HepG2 (cell line): Measurements from ENCODE around the gene CD9. TPM values are rescaled to one million over a fixed set of nuclear protein-coding genes. Genes with fewer than 3 reads are reported as not detected.

Experiments used
- ARNT ChIP-seq: fragments of 450-650 bp; IDR thresholded peaks from 2 replicates; pipeline ENCODE4 v1.6.1; 2017
- BCLAF1 ChIP-seq: fragments of 450-650 bp; IDR thresholded peaks from 2 replicates; pipeline ENCODE4 v1.6.1; 2017; ENCODE audit warnings: mild to moderate bottlenecking
- CEBPB ChIP-seq: IDR thresholded peaks from 2 replicates; pipeline ENCODE4 v1.6.1; 2011; ENCODE audit warnings: low read depth, low read length, improper control_type of control experiment, borderline replicate concordance
- CREB3 ChIP-seq: sonication (generic); formaldehyde crosslinking; IDR thresholded peaks from 2 replicates; pipeline ENCODE4 v1.5.0; 2020; ENCODE audit warnings: missing genetic modification reagents
- CREM ChIP-seq, 2 experiments: sonication (generic) in 1 of 2; formaldehyde crosslinking in 1 of 2; IDR thresholded peaks; 2 replicates each; pipeline versions ENCODE4 v1.4.0 to v1.6.1; 2016 to 2020; ENCODE audit warnings: antibody characterized with exemption in 1 of 2, mild to moderate bottlenecking in 1 of 2, missing genetic modification reagents in 1 of 2
- FOSL2 ChIP-seq: sonication (generic); formaldehyde crosslinking; IDR thresholded peaks from 2 replicates; pipeline ENCODE4 v1.4.0; 2020; ENCODE audit warnings: missing genetic modification reagents
- GTF2F1 ChIP-seq: fragments of 150-350 bp; IDR thresholded peaks from 2 replicates; pipeline ENCODE4 v1.6.1; 2014; ENCODE audit warnings: low read length
- HMGXB3 ChIP-seq: sonication (generic); formaldehyde crosslinking; IDR thresholded peaks from 2 replicates; pipeline ENCODE4 v1.4.0; 2020; ENCODE audit warnings: missing genetic modification reagents, borderline replicate concordance
- NFIB ChIP-seq: sonication (generic); formaldehyde crosslinking; IDR thresholded peaks from 2 replicates; pipeline ENCODE4 v1.9.0; 2021; ENCODE audit warnings: missing genetic modification reagents, mild to moderate bottlenecking, borderline replicate concordance
- ONECUT2 ChIP-seq: sonication (generic); formaldehyde crosslinking; IDR thresholded peaks from 2 replicates; pipeline ENCODE4 v1.4.0; 2020; ENCODE audit warnings: missing genetic modification reagents
- PATZ1 ChIP-seq: sonication (generic); formaldehyde crosslinking; IDR thresholded peaks from 2 replicates; pipeline ENCODE4 v1.4.0; 2020; ENCODE audit warnings: missing genetic modification reagents
- RFX1 ChIP-seq: fragments of 450-650 bp; IDR thresholded peaks from 2 replicates; pipeline ENCODE4 v1.6.1; 2017
- RXRB ChIP-seq: IDR thresholded peaks from 2 replicates; pipeline ENCODE4 v1.6.1; 2016; ENCODE audit warnings: borderline replicate concordance, missing genetic modification reagents, missing compliant biosample characterization
- WIZ ChIP-seq: sonication (generic); formaldehyde crosslinking; IDR thresholded peaks from 2 replicates; pipeline ENCODE4 v1.5.1; 2020; ENCODE audit warnings: mild to moderate bottlenecking, missing genetic modification reagents
- ZFP90 ChIP-seq: sonication (generic); formaldehyde crosslinking; IDR thresholded peaks from 2 replicates; pipeline ENCODE4 v1.8.0; 2022; ENCODE audit warnings: missing genetic modification reagents, mild to moderate bottlenecking, inconsistent platforms, borderline replicate concordance
- ZNF512B ChIP-seq: sonication (generic); formaldehyde crosslinking; IDR thresholded peaks from 2 replicates; pipeline ENCODE4 v1.5.1; 2020; ENCODE audit warnings: missing genetic modification reagents, mild to moderate bottlenecking, borderline replicate concordance
- ZNF569 ChIP-seq: sonication (generic); formaldehyde crosslinking; IDR thresholded peaks from 2 replicates; pipeline ENCODE4 v1.5.0; 2020; ENCODE audit warnings: mild to moderate bottlenecking, missing genetic modification reagents, moderate library complexity, borderline replicate concordance
- ZSCAN12 ChIP-seq: sonication (generic); formaldehyde crosslinking; IDR thresholded peaks from 2 replicates; pipeline ENCODE4 v1.9.0; 2021; ENCODE audit warnings: mild to moderate bottlenecking, missing genetic modification reagents
- polyA plus RNA-seq, 8 experiments: library from polyadenylated mRNA; depleted of rRNA in 3 of 8; stranded (reverse) in 7 of 8; unstranded in 1 of 8; fragments of >200 nt; fragmentation: Illumina TruSeq in 4 of 8; extraction: Trizol in 4 of 8; gene quantifications; 2 replicates each; pipeline versions ENCODE4 v1.2.1 to v1.2.3, GENCODE V29; 2011 to 2016; ENCODE audit warnings: low read depth in 4 of 8, missing spikeins in 1 of 8, mixed read lengths in 1 of 8; ENCODE audit not compliant: insufficient read depth in 1 of 8
- total RNA-seq, 5 experiments: library from RNA; depleted of rRNA; stranded (reverse); fragments of >200 nt; fragmentation: Illumina TruSeq; extraction: Trizol; gene quantifications; 2 replicates each; pipeline ENCODE4 v1.2.3, GENCODE V29; 2016; ENCODE audit warnings: low read depth in 1 of 5

CD9 gene
- total and polyA plus RNA-seq, 2 of the 13 experiments (the other 11 are each of a cell fraction or from before 2014, with no cell fraction given) = 5.8 to 38.3 TPM

- no peak for TF ChIP-seq HMGXB3
- TF ChIP-seq BCLAF1 = no peak
- TF ChIP-seq ZNF569 (CRISPR knock-in tag) = no peak
- TF ChIP-seq CREB3 (CRISPR knock-in tag) = no peak
- TF ChIP-seq NFIB (CRISPR knock-in tag) = no peak
- TF ChIP-seq PATZ1 (CRISPR knock-in tag) = no peak
- TF ChIP-seq ARNT = no peak
- no peak for TF ChIP-seq RFX1
- TF ChIP-seq CREM (IDR thresholded peaks at IDR 0.05) = no peak
- TF ChIP-seq CREM (CRISPR knock-in tag; IDR thresholded peaks at IDR 0.05) = no peak
- TF ChIP-seq ONECUT2 (CRISPR knock-in tag) = no peak
- no peak for TF ChIP-seq ZNF512B (CRISPR knock-in tag)
- TF ChIP-seq RXRB (CRISPR knock-in tag) = no peak
- peak; percentile 47; the same call in 1 of the 2 replicates for TF ChIP-seq CEBPB
- no peak for TF ChIP-seq WIZ (CRISPR knock-in tag)
- no peak for TF ChIP-seq ZFP90 (CRISPR knock-in tag)
- TF ChIP-seq GTF2F1 = no peak
- peak; percentile 91 for TF ChIP-seq FOSL2 (CRISPR knock-in tag)
- TF ChIP-seq ZSCAN12 (CRISPR knock-in tag) = no peak
Observed at GRCh38 chr12:6201826-6202225, 1.6 kb downstream of the CD9 start (continued).
